ENCODE results near the gene CLEC3B. TPM values are rescaled to one million over a fixed set of nuclear protein-coding genes. Genes with fewer than 3 reads are reported as not detected.

Gene CLEC3B
- total RNA-seq, 1 donor from 2014 or later = not detected

- TF ChIP-seq CTCF (IDR thresholded peaks at IDR 0.05; ENCODE audit: insufficient read depth, low read length, severe bottlenecking) = no peak
- H3K36me3 ChIP-seq (ENCODE audit: control insufficient read depth, insufficient read depth, low read length) = peaks cover 22% of the 10 kb centered on the region
- no peaks in the 10 kb centered on the region for H3K27me3 ChIP-seq (ENCODE audit: control insufficient read depth, insufficient read depth, low read length)
- FAIRE-seq (no peak), DNase-seq (ENCODE audit: low read depth) (no peak)
- no peak overlapping the region for H3K4me3 ChIP-seq (ENCODE audit: low read depth, low read length)
Observed at GRCh38 chr3:45000823-45001222, 25.3 kb upstream of the CLEC3B start.

GRCh38 chr3:45001738-45002137, 24.4 kb upstream of the CLEC3B start:
- no peak for TF ChIP-seq CTCF (IDR thresholded peaks at IDR 0.05; ENCODE audit: insufficient read depth, low read length, severe bottlenecking)
- DNase-seq (ENCODE audit: low read depth) (no peak), FAIRE-seq (no peak)
- Histone ChIP-seq H3K27me3 (ENCODE audit: control insufficient read depth, insufficient read depth, low read length) (no peaks in the 10 kb centered on the region), H3K36me3 (ENCODE audit: control insufficient read depth, insufficient read depth, low read length) (peaks cover 21% of the 10 kb centered on the region), H3K4me3 (ENCODE audit: low read depth, low read length) (no peak overlapping the region)

- no peak for TF ChIP-seq CTCF (IDR thresholded peaks at IDR 0.05; ENCODE audit: insufficient read depth, low read length, severe bottlenecking)
- H3K27me3 ChIP-seq (ENCODE audit: control insufficient read depth, insufficient read depth, low read length) = no peaks in the 10 kb centered on the region
- no peak for DNase-seq (ENCODE audit: low read depth)
- FAIRE-seq = no peak
- H3K36me3 ChIP-seq (ENCODE audit: control insufficient read depth, insufficient read depth, low read length) = peaks cover 21% of the 10 kb centered on the region
- no peak overlapping the region for H3K4me3 ChIP-seq (ENCODE audit: low read depth, low read length)
Observed at GRCh38 chr3:45002139-45002660, 23.9 kb upstream of the CLEC3B start.

- no peak for DNase-seq (ENCODE audit: low read depth)
- Histone ChIP-seq H3K27me3 (ENCODE audit: control insufficient read depth, insufficient read depth, low read length) (no peaks in the 10 kb centered on the region), H3K4me3 (ENCODE audit: low read depth, low read length) (no peak overlapping the region), H3K36me3 (ENCODE audit: control insufficient read depth, insufficient read depth, low read length) (peaks cover 18% of the 10 kb centered on the region)
- no peak for TF ChIP-seq CTCF (IDR thresholded peaks at IDR 0.05; ENCODE audit: insufficient read depth, low read length, severe bottlenecking)
- no peak for FAIRE-seq
Observed at GRCh38 chr3:45002720-45003119, 23.4 kb upstream of the CLEC3B start.

GRCh38 chr3:45003406-45003805, 22.7 kb upstream of the CLEC3B start:
- DNase-seq (ENCODE audit: low read depth) (no peak), FAIRE-seq (no peak)

More at GRCh38 chr3:45003406-45003805, 22.7 kb upstream of the CLEC3B start:
- no peak for TF ChIP-seq CTCF (IDR thresholded peaks at IDR 0.05; ENCODE audit: insufficient read depth, low read length, severe bottlenecking)
- peaks cover 15% of the 10 kb centered on the region for H3K36me3 ChIP-seq (ENCODE audit: control insufficient read depth, insufficient read depth, low read length)
- H3K4me3 ChIP-seq (ENCODE audit: low read depth, low read length) = no peak overlapping the region
- no peaks in the 10 kb centered on the region for H3K27me3 ChIP-seq (ENCODE audit: control insufficient read depth, insufficient read depth, low read length)
